GM23338 (cell line): ENCODE data around the gene GRID1.

ENCODE experiments used
- EZH2phosphoT487 ChIP-seq: fragments of 200-600 bp; sonication (generic); IDR thresholded peaks from one replicate; pipeline ENCODE4 v1.8.1; 2018; ENCODE audit warnings: antibody characterized with exemption; ENCODE audit not compliant: unreplicated experiment
- JUNB ChIP-seq: IDR thresholded peaks from one replicate; pipeline ENCODE4 v1.6.1; 2016; ENCODE audit warnings: antibody characterized with exemption; ENCODE audit not compliant: unreplicated experiment
- TF ChIP-seq, protein P1 (sequence below), 2 experiments: fragments of 200-600 bp in 1 of 2; sonication (generic) in 1 of 2; conservative IDR thresholded peaks; 2 replicates each; pipeline versions ENCODE4 v1.5.1 to v1.6.1; 2016 to 2017; ENCODE audit warnings: antibody characterized with exemption in 2 of 2, low read depth in 2 of 2, mild to moderate bottlenecking in 2 of 2, moderate library complexity in 1 of 2

DNA sequence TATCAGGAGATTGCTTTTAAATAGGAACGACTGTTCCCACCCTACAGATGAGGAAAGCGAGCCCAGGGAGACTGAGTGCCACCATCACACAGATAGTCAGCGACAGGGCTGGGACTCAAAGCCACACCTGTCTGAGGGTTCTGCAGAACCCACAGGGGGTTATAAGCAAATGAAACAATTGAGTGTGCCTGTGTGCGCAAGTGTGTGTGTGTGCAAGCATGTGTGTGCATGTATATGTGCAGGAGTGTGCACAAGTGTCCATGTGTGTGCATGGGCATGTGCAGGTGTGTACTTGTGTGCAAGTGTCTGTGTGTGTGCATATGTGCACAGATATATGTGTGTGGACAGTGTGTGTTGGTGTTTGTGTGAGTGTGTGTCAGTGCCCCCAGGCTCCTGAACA lies 280.2 kb downstream of the GRID1 start:
- TF ChIP-seq, protein P1, sequence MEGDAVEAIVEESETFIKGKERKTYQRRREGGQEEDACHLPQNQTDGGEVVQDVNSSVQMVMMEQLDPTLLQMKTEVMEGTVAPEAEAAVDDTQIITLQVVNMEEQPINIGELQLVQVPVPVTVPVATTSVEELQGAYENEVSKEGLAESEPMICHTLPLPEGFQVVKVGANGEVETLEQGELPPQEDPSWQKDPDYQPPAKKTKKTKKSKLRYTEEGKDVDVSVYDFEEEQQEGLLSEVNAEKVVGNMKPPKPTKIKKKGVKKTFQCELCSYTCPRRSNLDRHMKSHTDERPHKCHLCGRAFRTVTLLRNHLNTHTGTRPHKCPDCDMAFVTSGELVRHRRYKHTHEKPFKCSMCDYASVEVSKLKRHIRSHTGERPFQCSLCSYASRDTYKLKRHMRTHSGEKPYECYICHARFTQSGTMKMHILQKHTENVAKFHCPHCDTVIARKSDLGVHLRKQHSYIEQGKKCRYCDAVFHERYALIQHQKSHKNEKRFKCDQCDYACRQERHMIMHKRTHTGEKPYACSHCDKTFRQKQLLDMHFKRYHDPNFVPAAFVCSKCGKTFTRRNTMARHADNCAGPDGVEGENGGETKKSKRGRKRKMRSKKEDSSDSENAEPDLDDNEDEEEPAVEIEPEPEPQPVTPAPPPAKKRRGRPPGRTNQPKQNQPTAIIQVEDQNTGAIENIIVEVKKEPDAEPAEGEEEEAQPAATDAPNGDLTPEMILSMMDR (conservative IDR thresholded peaks at IDR 0.05; ENCODE audit: low read depth in 2 of 2): no peak
- TF ChIP-seq EZH2phosphoT487: no peak
- no peak for TF ChIP-seq JUNB
